Brain microvascular endothelial cell (primary cell): ENCODE measurements around the gene CNNM3.

Experiments
- DNase-seq: peaks from one replicate; pipeline ENCODE4 v3.0.0-alpha.2; 2020
- H3K27ac ChIP-seq: fragments of 250-450 bp; sonication (Bioruptor Pico); 2 replicates; pipeline ENCODE4 v1.5.1; 2020; ENCODE audit warnings: mild to moderate bottlenecking, moderate library complexity
- H3K27me3 ChIP-seq: fragments of 250-450 bp; sonication (Bioruptor Pico); replicated peaks from 2 replicates; pipeline ENCODE4 v1.5.1; 2020; ENCODE audit warnings: mild to moderate bottlenecking
- H3K36me3 ChIP-seq: fragments of 250-450 bp; sonication (Bioruptor Pico); replicated peaks from 2 replicates; pipeline ENCODE4 v1.5.1; 2020; ENCODE audit warnings: mild to moderate bottlenecking
- H3K4me3 ChIP-seq: 2 replicates; pipeline ENCODE4 v1.5.1; 2011; ENCODE audit warnings: low read depth, mild to moderate bottlenecking, control low read depth, low read length, moderate library complexity
- in situ Hi-C: cut with HindIII; loops from 2 replicates; pipeline ENCODE4 v1.10.0; 2017; ENCODE audit warnings: low sequenced_read_pairs, low pct_ligation_motif_present
- TF ChIP-seq, protein P1 (sequence below): IDR thresholded peaks from 2 replicates; pipeline ENCODE4 v1.5.1; 2011; ENCODE audit warnings: low read depth, mild to moderate bottlenecking, moderate library complexity, low read length, control low read depth, inconsistent platforms; ENCODE audit errors: missing control alignments

The CNNM3 gene

DNA sequence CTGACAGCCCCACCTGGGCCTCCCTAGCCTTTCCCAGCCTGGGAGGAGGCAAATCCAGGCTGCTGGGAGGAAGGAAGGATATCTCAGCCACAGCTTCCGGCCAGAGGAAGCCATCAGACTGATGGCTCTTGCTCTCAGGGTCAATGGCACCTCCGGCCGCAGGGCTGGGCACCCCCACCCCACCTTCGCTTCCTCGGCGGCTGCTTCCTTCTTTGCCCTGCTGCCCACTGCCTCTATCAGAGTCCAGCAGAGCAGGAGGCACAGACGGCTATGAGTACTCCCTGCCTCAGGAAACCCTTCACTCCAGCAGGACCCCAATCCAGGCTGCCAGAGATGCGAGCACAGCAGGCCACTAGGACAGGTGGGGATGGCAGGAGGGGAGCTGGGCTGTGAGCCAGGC, 50.5 kb downstream of the CNNM3 start:
- H3K4me3 ChIP-seq: peak overlapping the region; percentile 26

DNA sequence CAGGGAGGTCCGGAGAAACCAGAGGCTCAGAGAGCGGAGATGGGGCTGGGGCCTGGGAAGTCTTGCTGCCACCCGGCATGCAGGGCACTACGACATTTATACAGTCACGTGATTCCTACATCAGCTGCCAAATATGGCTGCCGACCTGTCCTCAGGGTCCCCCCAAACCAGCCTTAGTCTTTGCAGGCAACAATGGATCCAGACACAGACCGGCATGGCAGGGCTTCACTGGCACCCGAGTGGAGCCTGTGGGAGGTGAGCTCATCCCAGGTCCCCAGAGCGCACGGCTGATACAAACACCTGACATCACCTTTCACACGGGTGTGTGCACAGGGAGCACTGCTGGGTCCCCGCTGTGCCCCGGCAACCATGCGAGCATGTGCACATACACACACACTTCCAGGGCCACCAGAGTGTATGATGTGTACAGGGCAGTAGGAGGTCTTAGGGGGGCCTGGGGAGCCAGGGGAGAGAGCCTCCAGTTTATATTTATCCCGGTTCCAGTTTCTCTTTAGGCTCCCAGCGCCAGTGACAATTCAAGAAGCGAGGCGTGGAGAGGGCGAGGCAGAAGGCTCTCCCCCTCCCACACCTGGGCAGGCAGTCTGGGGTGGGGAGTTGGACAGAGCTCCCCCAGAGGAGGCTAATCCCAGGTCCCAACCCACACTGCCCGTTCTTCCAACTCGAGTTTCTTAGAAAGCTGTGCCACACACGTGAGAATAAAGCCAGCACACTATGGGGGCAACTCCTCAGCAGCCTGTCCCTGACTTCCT, 51.1 kb downstream of the CNNM3 start:
- H3K27ac ChIP-seq: peak overlapping the region; percentile 88
- TF ChIP-seq, protein P1, sequence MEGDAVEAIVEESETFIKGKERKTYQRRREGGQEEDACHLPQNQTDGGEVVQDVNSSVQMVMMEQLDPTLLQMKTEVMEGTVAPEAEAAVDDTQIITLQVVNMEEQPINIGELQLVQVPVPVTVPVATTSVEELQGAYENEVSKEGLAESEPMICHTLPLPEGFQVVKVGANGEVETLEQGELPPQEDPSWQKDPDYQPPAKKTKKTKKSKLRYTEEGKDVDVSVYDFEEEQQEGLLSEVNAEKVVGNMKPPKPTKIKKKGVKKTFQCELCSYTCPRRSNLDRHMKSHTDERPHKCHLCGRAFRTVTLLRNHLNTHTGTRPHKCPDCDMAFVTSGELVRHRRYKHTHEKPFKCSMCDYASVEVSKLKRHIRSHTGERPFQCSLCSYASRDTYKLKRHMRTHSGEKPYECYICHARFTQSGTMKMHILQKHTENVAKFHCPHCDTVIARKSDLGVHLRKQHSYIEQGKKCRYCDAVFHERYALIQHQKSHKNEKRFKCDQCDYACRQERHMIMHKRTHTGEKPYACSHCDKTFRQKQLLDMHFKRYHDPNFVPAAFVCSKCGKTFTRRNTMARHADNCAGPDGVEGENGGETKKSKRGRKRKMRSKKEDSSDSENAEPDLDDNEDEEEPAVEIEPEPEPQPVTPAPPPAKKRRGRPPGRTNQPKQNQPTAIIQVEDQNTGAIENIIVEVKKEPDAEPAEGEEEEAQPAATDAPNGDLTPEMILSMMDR: no peak
- in situ Hi-C loops: no loop called here
- peaks cover 46% of the 10 kb centered on the region for H3K36me3 ChIP-seq
- no peak for DNase-seq
- peak overlapping the region; percentile 85 for H3K4me3 ChIP-seq
- no peaks in the 10 kb centered on the region for H3K27me3 ChIP-seq

More for the DNA sequence above, 50.5 kb downstream of the CNNM3 start:
- DNase-seq: no peak
- Histone ChIP-seq H3K27me3 (no peaks in the 10 kb centered on the region), H3K27ac (no peak overlapping the region), H3K36me3 (peaks cover 52% of the 10 kb centered on the region)
- TF ChIP-seq, protein P1: no peak
- in situ Hi-C loops: no loop called here

DNA sequence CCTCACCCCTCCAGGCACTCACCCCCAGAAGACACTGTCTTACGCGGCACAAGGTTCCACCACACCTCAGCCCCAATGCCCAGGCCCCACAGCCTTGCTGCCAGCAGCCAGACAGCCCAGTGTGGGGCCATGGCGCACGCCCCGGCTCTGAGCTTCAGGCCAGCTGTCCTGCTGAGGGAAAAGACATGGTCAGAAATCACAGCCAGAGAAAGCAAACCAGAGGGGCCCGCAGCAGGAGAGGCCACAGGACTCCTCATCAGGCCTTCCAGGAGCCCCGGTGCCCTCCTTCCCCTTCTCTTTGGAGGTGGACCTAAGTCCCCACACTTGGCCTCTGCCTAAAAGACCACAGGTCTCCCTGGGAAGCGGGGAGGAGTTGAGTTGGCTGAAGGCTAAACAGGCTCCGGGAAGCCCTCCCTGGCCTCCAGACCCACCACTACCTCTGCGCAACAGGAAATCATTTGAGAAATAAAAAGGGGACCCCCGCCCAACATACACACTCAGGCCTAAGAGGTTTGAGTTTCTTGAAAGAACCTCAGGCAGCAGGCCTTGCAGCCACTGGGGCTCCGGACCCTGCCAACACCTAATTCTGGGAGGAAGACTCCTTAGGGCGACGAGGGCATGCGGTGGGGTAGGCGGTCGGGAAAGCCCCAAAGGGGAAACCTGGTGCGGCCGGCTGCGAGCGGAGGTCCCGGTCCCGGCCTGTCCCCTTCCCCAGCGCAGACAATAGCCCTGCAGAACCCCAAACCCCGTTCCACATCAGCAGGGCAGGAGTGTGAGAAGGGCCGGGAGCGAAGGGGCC, 51.9 kb downstream of the CNNM3 start:
- peak overlapping the region; percentile 85 for H3K4me3 ChIP-seq
- peak overlapping the region; percentile 88 for H3K27ac ChIP-seq
- H3K36me3 ChIP-seq: peaks cover 42% of the 10 kb centered on the region
- in situ Hi-C loops: no loop called here
- no peak for DNase-seq
- TF ChIP-seq, protein P1: no peak
- no peaks in the 10 kb centered on the region for H3K27me3 ChIP-seq

DNA sequence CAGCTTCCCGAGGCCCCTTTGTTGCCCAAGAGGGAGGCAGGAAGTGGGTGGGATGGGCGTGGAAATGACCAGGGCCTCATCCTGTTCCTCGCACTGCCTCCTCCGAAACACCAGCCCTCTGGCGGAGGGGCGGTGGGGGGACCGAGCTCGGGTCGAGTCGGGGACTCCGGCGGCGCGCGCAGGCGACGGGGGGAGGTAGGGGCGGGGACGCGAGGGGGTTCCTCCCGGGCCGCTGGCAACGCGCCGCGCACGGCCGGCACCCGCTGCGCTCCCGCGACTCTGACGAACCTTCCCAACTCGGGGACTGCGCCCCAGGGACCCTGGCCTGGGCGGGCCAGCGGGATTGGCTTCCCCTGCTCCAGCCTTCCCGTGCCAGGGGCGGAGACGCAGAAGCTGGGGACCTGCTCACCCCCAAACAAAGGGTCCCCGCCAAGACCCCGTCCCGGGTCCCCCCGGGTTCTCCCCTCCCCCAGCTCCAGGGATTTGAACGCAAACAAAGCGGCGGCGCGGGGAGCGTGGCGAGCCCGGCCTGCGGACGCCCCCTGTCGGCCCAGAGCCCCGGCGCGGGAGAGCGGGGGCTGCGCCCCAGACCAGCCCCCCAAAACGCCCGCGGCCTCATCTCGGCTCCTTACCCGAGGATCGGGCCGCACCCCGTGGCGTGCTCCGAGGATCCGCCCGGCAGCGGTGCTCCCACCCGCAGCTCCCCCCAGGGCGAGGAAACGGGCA, 52.6 kb downstream of the CNNM3 start:
- Histone ChIP-seq H3K36me3 (peaks cover 34% of the 10 kb centered on the region), H3K4me3 (peak overlapping the region; percentile 85), H3K27me3 (no peaks in the 10 kb centered on the region), H3K27ac (peak overlapping the region; percentile 88)
- in situ Hi-C loops: no loop called here
- DNase-seq: peak; percentile 80
- TF ChIP-seq, protein P1: peak; percentile 55

DNA sequence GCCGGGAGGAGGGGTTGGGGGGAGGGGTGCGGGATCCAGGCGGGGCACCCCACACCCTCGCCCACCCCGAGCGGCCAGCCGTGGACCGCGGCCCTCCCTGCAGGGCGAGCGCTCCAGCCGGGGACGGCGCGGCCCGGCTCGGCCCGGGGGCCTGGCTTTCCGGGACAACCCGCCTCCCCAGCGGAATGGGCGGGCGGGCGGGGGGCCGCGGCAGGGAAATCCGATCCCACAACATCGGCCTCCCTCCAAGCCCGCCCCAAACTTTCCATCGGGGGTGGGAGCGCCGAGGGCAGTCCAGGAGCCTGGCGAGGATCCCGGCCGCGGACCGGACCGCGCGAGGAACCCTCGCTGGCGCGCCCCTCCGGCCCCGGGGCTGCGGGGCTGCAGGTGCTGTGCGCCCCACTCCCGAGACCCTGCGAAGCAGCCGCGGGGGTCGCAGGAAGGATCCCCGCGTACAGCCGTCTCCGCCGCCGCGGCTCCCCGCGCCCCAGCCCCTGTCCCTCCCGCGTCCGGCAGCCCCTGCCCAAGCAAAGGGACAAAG, 53.3 kb downstream of the CNNM3 start:
- Histone ChIP-seq H3K36me3 (peaks cover 28% of the 10 kb centered on the region), H3K27ac (peak overlapping the region; percentile 88), H3K27me3 (no peaks in the 10 kb centered on the region), H3K4me3 (peak overlapping the region; percentile 85)
- TF ChIP-seq, protein P1: no peak
- DNase-seq: peak; percentile 64
- in situ Hi-C loops: no loop called here
